ENCODE measurements around the gene CHST13. TPM values are rescaled to one million over a fixed set of nuclear protein-coding genes. Genes with fewer than 3 reads are reported as not detected.

Gene CHST13
- total RNA-seq, 1 donor from 2014 or later = not detected

GRCh38 chr3:126543457-126544061 lies 19.6 kb downstream of the CHST13 start:
- Histone ChIP-seq H3K27me3 (ENCODE audit: control insufficient read depth, insufficient read depth, low read length) (peaks cover 32% of the 10 kb centered on the region), H3K4me3 (ENCODE audit: low read depth, low read length) (no peak overlapping the region), H3K36me3 (ENCODE audit: control insufficient read depth, insufficient read depth, low read length) (no peaks in the 10 kb centered on the region)
- no peak for DNase-seq (ENCODE audit: low read depth)
- TF ChIP-seq, protein P1, sequence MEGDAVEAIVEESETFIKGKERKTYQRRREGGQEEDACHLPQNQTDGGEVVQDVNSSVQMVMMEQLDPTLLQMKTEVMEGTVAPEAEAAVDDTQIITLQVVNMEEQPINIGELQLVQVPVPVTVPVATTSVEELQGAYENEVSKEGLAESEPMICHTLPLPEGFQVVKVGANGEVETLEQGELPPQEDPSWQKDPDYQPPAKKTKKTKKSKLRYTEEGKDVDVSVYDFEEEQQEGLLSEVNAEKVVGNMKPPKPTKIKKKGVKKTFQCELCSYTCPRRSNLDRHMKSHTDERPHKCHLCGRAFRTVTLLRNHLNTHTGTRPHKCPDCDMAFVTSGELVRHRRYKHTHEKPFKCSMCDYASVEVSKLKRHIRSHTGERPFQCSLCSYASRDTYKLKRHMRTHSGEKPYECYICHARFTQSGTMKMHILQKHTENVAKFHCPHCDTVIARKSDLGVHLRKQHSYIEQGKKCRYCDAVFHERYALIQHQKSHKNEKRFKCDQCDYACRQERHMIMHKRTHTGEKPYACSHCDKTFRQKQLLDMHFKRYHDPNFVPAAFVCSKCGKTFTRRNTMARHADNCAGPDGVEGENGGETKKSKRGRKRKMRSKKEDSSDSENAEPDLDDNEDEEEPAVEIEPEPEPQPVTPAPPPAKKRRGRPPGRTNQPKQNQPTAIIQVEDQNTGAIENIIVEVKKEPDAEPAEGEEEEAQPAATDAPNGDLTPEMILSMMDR (IDR thresholded peaks at IDR 0.05; ENCODE audit: insufficient read depth, low read length, poor library complexity, severe bottlenecking) = no peak

DNA sequence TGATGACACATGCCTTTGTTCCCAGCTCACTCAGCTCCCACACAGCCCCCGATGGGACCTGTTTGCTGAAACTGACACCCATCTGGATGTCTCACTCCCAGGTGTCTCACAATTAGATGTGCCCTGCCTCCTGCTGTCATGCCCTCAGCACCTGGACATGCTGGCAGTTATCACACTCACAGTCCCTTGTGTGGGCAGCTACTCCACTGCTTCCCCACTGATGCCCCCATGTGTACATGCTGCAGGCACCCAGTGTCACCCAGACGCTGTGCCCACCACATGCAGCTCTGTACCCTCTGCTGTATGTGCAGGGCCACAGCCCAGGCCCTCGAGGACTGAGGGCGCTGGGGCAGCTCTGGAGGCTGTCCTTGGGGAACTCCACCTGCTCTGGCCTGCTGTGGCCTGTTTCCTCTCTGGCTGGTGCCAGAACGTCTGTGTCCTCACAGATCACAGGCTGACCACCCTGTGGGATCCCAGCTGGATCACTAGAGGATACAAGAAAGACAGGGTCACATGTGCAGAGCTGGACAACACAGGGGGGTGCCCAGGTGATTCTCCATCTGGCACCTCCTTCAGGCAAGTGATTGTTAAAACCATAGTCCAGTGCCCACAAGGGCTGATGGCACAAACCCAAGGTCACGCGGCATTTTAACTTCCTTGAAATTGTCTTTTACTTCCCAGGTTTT lies 20.8 kb downstream of the CHST13 start:
- Histone ChIP-seq H3K27me3 (ENCODE audit: control insufficient read depth, insufficient read depth, low read length) (peaks cover 33% of the 10 kb centered on the region), H3K36me3 (ENCODE audit: control insufficient read depth, insufficient read depth, low read length) (no peaks in the 10 kb centered on the region), H3K4me3 (ENCODE audit: low read depth, low read length) (no peak overlapping the region)
- no peak for DNase-seq (ENCODE audit: low read depth)
- TF ChIP-seq, protein P1 (IDR thresholded peaks at IDR 0.05; ENCODE audit: insufficient read depth, low read length, poor library complexity, severe bottlenecking) = no peak

DNA sequence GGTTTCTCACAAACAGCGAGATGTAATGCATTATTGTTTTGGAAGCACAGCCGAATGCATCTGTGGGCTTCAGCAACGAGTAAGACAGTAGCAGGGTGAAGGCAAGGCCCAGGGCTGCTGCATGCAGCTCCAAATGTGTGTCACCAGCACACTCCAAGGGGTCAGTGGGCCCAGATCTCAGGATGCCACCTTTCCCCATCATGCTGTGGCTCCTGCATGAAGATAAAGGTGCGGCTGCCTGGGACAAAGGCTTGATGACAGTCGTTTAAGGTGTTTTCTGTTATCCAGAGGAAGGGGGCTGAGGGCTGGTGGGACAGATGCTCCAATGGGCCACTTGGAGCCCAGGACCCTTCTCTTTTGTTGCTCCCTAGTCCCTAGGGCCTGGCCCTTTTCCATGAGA lies 21.6 kb downstream of the CHST13 start:
- no peaks in the 10 kb centered on the region for H3K36me3 ChIP-seq (ENCODE audit: control insufficient read depth, insufficient read depth, low read length)
- TF ChIP-seq, protein P1 (IDR thresholded peaks at IDR 0.05; ENCODE audit: insufficient read depth, low read length, poor library complexity, severe bottlenecking) = no peak
- H3K27me3 ChIP-seq (ENCODE audit: control insufficient read depth, insufficient read depth, low read length) = peaks cover 38% of the 10 kb centered on the region
- no peak for DNase-seq (ENCODE audit: low read depth)
- H3K4me3 ChIP-seq (ENCODE audit: low read depth, low read length) = no peak overlapping the region

GRCh38 chr3:126546013-126546412 lies 22.1 kb downstream of the CHST13 start:
- H3K4me3 ChIP-seq (ENCODE audit: low read depth, low read length) = no peak overlapping the region
- H3K36me3 ChIP-seq (ENCODE audit: control insufficient read depth, insufficient read depth, low read length) = no peaks in the 10 kb centered on the region
- TF ChIP-seq, protein P1 (IDR thresholded peaks at IDR 0.05; ENCODE audit: insufficient read depth, low read length, poor library complexity, severe bottlenecking) = no peak
- no peak for DNase-seq (ENCODE audit: low read depth)
- H3K27me3 ChIP-seq (ENCODE audit: control insufficient read depth, insufficient read depth, low read length) = peaks cover 39% of the 10 kb centered on the region

DNA sequence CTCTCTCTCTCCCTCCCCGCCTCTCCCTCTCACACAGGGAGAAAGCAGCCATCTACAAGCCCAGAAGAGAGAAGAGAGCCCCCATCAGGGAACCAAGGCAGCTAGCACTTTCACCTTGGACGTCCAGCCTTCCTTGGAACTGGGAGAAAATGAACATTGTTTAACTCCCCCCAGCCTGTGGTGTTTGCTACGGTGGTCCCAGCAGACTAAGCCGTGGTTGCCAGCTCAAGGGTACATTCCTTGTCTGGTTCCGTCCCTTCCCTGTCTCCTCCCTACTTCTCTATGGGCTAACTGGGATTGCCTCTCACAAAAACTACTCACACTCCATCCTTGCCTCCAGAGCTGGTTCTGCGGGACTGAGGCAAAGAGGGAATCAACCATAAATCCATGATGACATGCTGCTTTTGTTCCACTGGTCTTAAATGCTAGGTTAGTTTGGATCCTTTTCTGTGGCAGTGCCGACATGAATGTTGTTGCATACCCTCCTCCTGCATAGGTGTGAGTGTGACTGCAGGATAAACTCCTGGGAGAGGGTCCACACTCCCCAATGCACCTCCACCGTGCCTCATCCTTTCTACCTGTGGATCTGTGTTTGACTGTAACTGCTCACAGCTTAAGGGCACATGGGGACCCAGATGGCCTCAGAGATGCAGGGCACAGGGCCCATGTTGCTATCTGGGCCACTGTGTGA lies 22.7 kb downstream of the CHST13 start:
- Histone ChIP-seq H3K4me3 (ENCODE audit: low read depth, low read length) (no peak overlapping the region), H3K27me3 (ENCODE audit: control insufficient read depth, insufficient read depth, low read length) (peaks cover 35% of the 10 kb centered on the region), H3K36me3 (ENCODE audit: control insufficient read depth, insufficient read depth, low read length) (no peaks in the 10 kb centered on the region)
- TF ChIP-seq, protein P1 (IDR thresholded peaks at IDR 0.05; ENCODE audit: insufficient read depth, low read length, poor library complexity, severe bottlenecking) = no peak
- DNase-seq (ENCODE audit: low read depth) = no peak

Data from kidney epithelial cell (primary cell).